Naive B cell (primary cell): ENCODE measurements around the gene GJB2. TPM values are rescaled to one million over a fixed set of nuclear protein-coding genes. Genes with fewer than 3 reads are reported as not detected.

ENCODE experiments used
- ATAC-seq, 2 donors: fragments of 150-1000 bp; cut with Tn5 transposase; 2 replicates each; pipeline ENCODE4 v1.10.0; 2021; ENCODE audit warnings: low read depth in 2 of 2, mild to moderate bottlenecking in 2 of 2, moderate library complexity in 2 of 2
- DNase-seq: peaks from one replicate; pipeline ENCODE4 v3.0.0; 2022
- H3K27ac Mint-ChIP-seq, 6 donors: one replicate each; pipeline ENCODE4 v1.8.0; 2020 to 2022; ENCODE audit warnings: mild to moderate bottlenecking in 6 of 6, mixed read lengths in 6 of 6, moderate library complexity in 5 of 6, inconsistent platforms in 2 of 6
- H3K27me3 Mint-ChIP-seq, 3 donors: one replicate each; pipeline ENCODE4 v1.8.0; 2021 to 2022; ENCODE audit warnings: mixed read lengths in 3 of 3, mild to moderate bottlenecking in 1 of 3
- H3K36me3 Mint-ChIP-seq, 2 donors: one replicate each; pipeline ENCODE4 v1.8.0; 2020 to 2022; ENCODE audit warnings: mixed read lengths in 2 of 2, inconsistent platforms in 1 of 2, mild to moderate bottlenecking in 1 of 2
- H3K4me1 Mint-ChIP-seq, 3 donors: one replicate each; pipeline ENCODE4 v1.8.0; 2020 to 2022; ENCODE audit warnings: mixed read lengths in 3 of 3, inconsistent platforms in 1 of 3, mild to moderate bottlenecking in 1 of 3, moderate library complexity in 1 of 3
- H3K4me3 Mint-ChIP-seq, 8 donors: one replicate each; pipeline ENCODE4 v1.8.0; 2020 to 2022; ENCODE audit warnings: mild to moderate bottlenecking in 8 of 8, mixed read lengths in 8 of 8, moderate library complexity in 8 of 8, inconsistent platforms in 2 of 8
- H3K9me3 Mint-ChIP-seq, 7 donors: one replicate each; pipeline ENCODE4 v1.8.0; 2020 to 2022; ENCODE audit warnings: mixed read lengths in 7 of 7, mild to moderate bottlenecking in 5 of 7, inconsistent platforms in 2 of 7, moderate library complexity in 1 of 7
- polyA plus RNA-seq, 6 donors: library from polyadenylated mRNA; unstranded; fragments of 300-500 nt; fragmentation: Illumina TruSeq; gene quantifications; one replicate each; pipeline ENCODE4 v1.2.3, GENCODE V29; 2021; ENCODE audit warnings: low read depth in 6 of 6

Gene GJB2
- polyA plus RNA-seq, 6 donors from 2014 or later = not detected

DNA sequence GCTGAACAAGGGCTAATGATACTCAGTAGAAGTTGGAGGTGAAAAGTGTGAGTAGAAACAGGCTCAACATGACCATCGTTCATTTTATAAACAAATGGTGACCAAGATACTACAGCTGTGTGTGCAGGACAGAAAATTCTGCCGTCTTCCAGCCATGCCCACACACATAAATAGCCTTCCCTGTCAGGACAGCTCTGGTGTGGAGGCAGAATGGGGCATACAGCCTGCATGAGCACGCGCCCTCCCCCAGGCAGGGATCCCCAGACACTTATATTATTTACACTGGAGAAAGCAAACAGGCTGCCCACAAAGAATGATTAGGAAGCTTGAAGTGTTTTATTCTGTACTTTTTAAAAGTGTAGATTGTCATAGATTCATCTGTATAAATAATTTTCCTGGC, 52.3 kb downstream of the GJB2 start:
- peaks cover 44 to 57% (median 46%) of the 10 kb centered on the region in 3 donors for H3K27me3 Mint-ChIP-seq
- ATAC-seq = no peak

DNA sequence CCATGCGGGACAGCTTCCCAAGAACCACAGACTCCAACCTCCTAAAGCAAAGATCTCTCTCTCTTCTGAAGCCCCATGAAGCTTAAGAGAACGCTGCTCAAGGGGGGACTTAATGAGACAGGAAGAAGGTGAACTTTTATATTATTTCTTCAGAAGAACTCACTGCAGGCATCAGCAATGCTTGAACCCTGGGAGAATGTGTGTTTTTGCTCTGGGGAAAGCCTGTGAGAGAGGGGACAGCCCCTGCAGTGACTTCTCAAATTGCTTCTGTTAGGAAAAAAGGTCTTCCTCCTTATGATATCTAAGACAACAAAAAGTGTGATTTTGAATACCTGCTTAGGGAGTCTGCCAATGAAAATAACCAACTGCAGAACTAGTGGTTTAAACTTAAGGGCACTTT, 54.9 kb downstream of the GJB2 start:
- Mint-ChIP-seq H3K27me3 (peaks cover 28 to 48% (median 41%) of the 10 kb centered on the region in 3 donors), H3K9me3 (no peaks in the 10 kb centered on the region), H3K4me1 (peaks cover 0 to 11% (median 0%) of the 10 kb centered on the region in 3 donors), H3K4me3 (no peak overlapping the region), H3K27ac (no peak overlapping the region), H3K36me3 (no peaks in the 10 kb centered on the region)
- DNase-seq = no peak
- no peak for ATAC-seq

More for the DNA sequence above, 52.3 kb downstream of the GJB2 start:
- peaks cover 0 to 12% (median 0%) of the 10 kb centered on the region in 3 donors for H3K4me1 Mint-ChIP-seq
- H3K27ac Mint-ChIP-seq = no peak overlapping the region
- no peak overlapping the region for H3K4me3 Mint-ChIP-seq
- peaks cover 0 to 1% (median 0%) of the 10 kb centered on the region in 7 donors for H3K9me3 Mint-ChIP-seq
- no peak for DNase-seq
- no peaks in the 10 kb centered on the region for H3K36me3 Mint-ChIP-seq

Other genes starting within 250 kb of the GJB2 start
- gene ZMYM2, start 234.2 kb downstream of the GJB2 start, polyA plus RNA-seq = 10 to 100 TPM in 2 of 6 donors, 1 to 10 TPM in 4; 4.2 to 13.8 (median 9.3) TPM
- gene GJA3, start 31.9 kb downstream of the GJB2 start, polyA plus RNA-seq = under 1 TPM in 3 of 6 donors, not detected in 3; 0.13 to 0.25 (median 0.14) TPM
- gene GJB6, start 39.4 kb upstream of the GJB2 start, polyA plus RNA-seq = 1 to 10 TPM in 2 of 6 donors, not detected in 4; 2.0 to 3.4 TPM